ENCODE data around the gene CAMK1.
A peak's percentile ranks its signal among the peaks of the same experiment; 100 is the strongest.

The CAMK1 gene

DNA sequence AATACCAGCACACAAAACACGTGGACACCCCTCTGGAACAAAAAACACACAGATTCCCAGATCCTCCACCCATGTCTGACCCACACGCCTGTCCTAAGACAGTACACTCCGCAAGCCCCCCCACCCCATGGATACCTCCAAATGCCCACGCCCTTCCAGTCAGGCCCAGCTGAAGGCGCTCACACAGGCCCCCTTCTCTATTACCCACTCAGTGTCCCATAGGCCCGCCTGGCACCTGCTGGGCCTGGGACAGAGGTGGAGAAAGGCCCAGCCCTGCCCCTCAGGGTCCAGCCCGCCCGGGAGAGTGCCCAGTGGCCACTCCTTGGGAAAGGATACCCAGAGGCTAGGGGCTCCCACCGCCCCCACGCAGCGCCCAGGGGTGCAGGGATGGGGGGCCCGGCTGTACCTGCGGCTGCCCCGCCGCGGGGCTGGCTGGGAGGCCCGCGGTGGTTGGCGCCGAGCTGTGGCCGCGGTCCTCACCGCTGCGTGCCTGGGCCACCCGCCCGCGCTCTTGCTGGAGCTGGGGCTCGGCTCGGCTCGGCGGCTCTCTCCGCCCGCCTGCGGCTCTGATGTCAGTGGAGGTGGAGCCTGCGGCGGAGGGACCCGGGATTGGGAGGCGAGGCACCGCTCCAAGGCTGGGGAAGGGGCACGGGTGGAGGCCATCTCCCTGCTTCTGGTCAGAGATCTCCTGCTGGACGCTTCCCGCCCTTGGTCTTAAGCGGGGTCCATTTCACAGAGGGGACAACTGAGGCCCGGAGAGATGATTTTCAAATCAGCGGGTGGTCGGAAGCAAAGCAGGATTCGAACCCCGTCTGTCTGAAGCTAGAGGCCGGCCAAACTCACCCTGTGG is at the start of gene CAMK1:
Gene CAMK1, minus strand, starts transcription at position 522 of the 850 bp plus-strand sequence. CDS start 2,198 bp downstream, outside the sequence.
- Mint-ChIP-seq H3K4me3 (peak within 1 kb of the TSS; percentile 60), H3K9me3 (no peaks in the 10 kb centered on the region), H3K27me3 (peaks cover 9% of the 10 kb centered on the region), H3K36me3 (no peaks in the 10 kb centered on the region), H3K4me1 (peaks cover 16% of the 10 kb centered on the region), H3K27ac (no peak within 1 kb of the TSS)
- ATAC-seq (ENCODE audit: low read depth) = peak; percentile 89
- no peak for DNase-seq (ENCODE audit: low spot score in 2 of 2)

GRCh38 chr3:9818666-9819335 is 49.1 kb upstream of the CAMK1 start:
- Mint-ChIP-seq H3K4me3 (no peak overlapping the region), H3K9me3 (no peaks in the 10 kb centered on the region), H3K36me3 (peaks cover 5% of the 10 kb centered on the region), H3K27ac (no peak overlapping the region), H3K4me1 (no peaks in the 10 kb centered on the region), H3K27me3 (no peaks in the 10 kb centered on the region)
- DNase-seq (ENCODE audit: low spot score in 2 of 2) (no peak), ATAC-seq (ENCODE audit: low read depth) (no peak)

DNA sequence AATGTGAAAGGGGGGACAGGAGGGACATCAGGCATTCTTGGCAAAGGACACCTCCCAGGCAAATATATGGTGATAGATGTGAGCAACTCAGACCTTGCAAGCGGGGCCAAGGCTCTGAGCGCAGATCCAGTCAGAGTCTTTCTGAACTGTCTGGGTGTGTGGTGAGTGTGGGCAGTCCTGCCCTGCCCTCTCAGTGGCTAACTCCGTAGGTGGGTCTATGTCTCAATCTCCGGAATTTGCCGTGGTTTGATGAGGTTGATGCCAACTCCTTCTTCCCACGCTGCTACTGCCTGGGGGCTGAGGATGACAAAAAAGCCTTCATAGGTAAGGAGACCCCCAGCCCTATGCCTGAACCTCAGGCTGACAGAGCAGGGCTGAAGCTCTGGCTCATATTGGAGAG is 47.7 kb upstream of the CAMK1 start:
- no peak for ATAC-seq (ENCODE audit: low read depth)
- Mint-ChIP-seq H3K4me1 (no peaks in the 10 kb centered on the region), H3K9me3 (no peaks in the 10 kb centered on the region), H3K4me3 (no peak overlapping the region), H3K36me3 (peaks cover 5% of the 10 kb centered on the region), H3K27ac (no peak overlapping the region), H3K27me3 (no peaks in the 10 kb centered on the region)
- no peak for DNase-seq (ENCODE audit: low spot score in 2 of 2)

DNA sequence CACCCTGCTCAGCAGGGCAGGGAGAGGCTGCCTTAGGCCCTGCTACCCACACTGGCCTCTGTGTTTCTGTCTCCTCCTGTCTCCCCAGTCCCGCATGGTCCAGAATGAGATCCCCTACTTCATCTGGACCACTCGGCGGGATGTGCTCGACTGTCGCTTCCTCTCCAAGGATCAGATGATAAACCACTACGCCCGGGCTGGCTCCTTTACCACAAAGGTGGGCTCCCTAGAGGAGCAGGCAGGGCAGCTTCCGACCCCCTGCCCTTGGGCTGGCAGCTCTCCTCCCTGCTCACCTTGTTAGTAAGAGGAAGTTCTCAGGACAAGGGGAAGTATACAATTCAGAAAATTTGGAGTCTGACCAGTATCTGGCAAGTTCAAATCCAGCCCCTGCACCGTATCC is 46.2 kb upstream of the CAMK1 start:
- no peaks in the 10 kb centered on the region for H3K9me3 Mint-ChIP-seq
- H3K4me1 Mint-ChIP-seq = peaks cover 8% of the 10 kb centered on the region
- ATAC-seq (ENCODE audit: low read depth) = no peak
- no peaks in the 10 kb centered on the region for H3K27me3 Mint-ChIP-seq
- no peak overlapping the region for H3K4me3 Mint-ChIP-seq
- no peak overlapping the region for H3K27ac Mint-ChIP-seq
- H3K36me3 Mint-ChIP-seq = peaks cover 5% of the 10 kb centered on the region
- DNase-seq (ENCODE audit: low spot score in 2 of 2) = no peak

- DNase-seq (ENCODE audit: low spot score in 2 of 2) (no peak), ATAC-seq (ENCODE audit: low read depth) (no peak)
- Mint-ChIP-seq H3K36me3 (no peaks in the 10 kb centered on the region), H3K4me1 (peaks cover 30% of the 10 kb centered on the region), H3K4me3 (no peak overlapping the region), H3K9me3 (no peaks in the 10 kb centered on the region), H3K27me3 (no peaks in the 10 kb centered on the region), H3K27ac (no peak overlapping the region)
Observed at GRCh38 chr3:9812870-9813483, 43.2 kb upstream of the CAMK1 start.

GRCh38 chr3:9810846-9811245 is 41.1 kb upstream of the CAMK1 start:
- peaks cover 38% of the 10 kb centered on the region for H3K4me1 Mint-ChIP-seq
- DNase-seq (ENCODE audit: low spot score in 2 of 2) (no peak), ATAC-seq (ENCODE audit: low read depth) (no peak)
- no peaks in the 10 kb centered on the region for H3K36me3 Mint-ChIP-seq
- H3K9me3 Mint-ChIP-seq = no peaks in the 10 kb centered on the region
- peak overlapping the region; percentile 98 for H3K27ac Mint-ChIP-seq
- H3K27me3 Mint-ChIP-seq = no peaks in the 10 kb centered on the region
- peak overlapping the region; percentile 96 for H3K4me3 Mint-ChIP-seq

DNA sequence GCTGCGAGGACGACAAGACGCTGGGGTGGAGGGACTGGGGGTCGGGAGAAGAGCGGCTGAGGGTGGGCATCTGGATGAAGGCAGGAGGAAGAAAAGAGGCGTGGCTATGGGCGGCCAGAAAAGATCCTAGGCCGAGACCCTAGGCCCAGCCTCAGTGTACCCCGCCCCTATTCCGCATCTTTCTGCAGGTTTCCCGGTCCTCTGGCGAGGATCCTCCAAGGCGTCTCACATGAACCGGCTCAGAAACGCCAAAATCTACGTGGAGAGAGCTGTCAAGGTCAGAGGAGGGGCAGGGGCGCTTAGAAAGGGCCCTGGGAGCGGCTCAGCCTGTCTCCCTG is 40.7 kb upstream of the CAMK1 start:
- Mint-ChIP-seq H3K36me3 (no peaks in the 10 kb centered on the region), H3K27ac (peak overlapping the region; percentile 98), H3K9me3 (no peaks in the 10 kb centered on the region), H3K4me3 (peak overlapping the region; percentile 96), H3K4me1 (peaks cover 38% of the 10 kb centered on the region), H3K27me3 (no peaks in the 10 kb centered on the region)
- no peak for ATAC-seq (ENCODE audit: low read depth)
- DNase-seq (ENCODE audit: low spot score in 2 of 2) = no peak

DNA sequence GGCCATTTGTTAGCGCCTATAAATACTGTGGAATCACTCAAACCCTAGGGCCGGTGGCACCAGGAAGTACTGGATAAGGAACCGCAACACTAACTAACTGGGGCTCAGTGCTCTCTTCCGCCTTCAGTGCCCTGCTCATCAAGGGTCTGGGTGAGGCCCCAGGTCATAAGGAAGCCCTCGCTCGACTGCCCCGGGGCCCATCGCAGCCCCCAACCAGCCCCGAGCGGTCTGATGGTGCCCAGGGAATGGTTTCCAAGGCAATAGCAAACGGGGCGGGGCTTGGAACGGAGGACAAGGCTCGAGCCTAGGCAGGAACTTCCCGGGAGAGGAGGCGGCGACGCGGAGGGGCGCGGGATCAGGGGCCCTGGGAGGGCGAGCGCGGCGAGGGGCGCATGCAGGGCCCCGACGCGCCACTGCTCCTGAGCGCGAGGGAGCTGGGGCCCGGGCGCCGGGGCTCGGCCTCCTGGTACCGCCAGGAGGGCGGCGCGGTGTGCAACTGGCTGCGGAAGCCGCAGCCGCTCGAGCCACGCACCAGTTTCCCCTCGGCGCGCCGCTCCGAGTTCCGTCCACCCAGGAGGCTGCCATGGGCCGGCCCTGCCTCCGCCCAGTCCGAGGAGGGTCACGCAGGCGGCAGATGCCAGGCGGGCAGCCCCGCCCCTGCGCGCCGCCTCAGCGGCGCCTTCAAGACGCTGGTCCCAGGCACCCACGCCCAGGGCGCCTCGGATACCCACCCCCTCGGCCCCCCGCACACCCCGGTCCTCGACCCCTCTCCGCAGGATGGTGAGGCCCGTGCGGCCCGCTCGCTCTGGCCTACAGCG is 40.1 kb upstream of the CAMK1 start, which contains the start of gene TTLL3:
Gene TTLL3, plus strand, starts transcription at position 648 of the 818 bp plus-strand sequence. CDS start 400 bp downstream, outside the sequence.
- DNase-seq (ENCODE audit: low spot score in 2 of 2) (peak; percentile 34 to 48), ATAC-seq (ENCODE audit: low read depth) (peak; percentile 67)
- H3K27me3 Mint-ChIP-seq = no peaks in the 10 kb centered on the region
- peak within 1 kb of the TSS; percentile 96 for H3K4me3 Mint-ChIP-seq
- no peaks in the 10 kb centered on the region for H3K36me3 Mint-ChIP-seq
- H3K27ac Mint-ChIP-seq = peak within 1 kb of the TSS; percentile 98
- H3K4me1 Mint-ChIP-seq = peaks cover 38% of the 10 kb centered on the region
- H3K9me3 Mint-ChIP-seq = no peaks in the 10 kb centered on the region

GRCh38 chr3:9809239-9809614 is 39.5 kb upstream of the CAMK1 start:
- ATAC-seq (ENCODE audit: low read depth) (peak; percentile 6), DNase-seq (ENCODE audit: low spot score in 2 of 2) (no peak)
- Mint-ChIP-seq H3K27ac (peak overlapping the region; percentile 98), H3K4me3 (peak overlapping the region; percentile 96), H3K4me1 (peaks cover 38% of the 10 kb centered on the region), H3K36me3 (peaks cover 3% of the 10 kb centered on the region), H3K27me3 (no peaks in the 10 kb centered on the region), H3K9me3 (no peaks in the 10 kb centered on the region)

DNA sequence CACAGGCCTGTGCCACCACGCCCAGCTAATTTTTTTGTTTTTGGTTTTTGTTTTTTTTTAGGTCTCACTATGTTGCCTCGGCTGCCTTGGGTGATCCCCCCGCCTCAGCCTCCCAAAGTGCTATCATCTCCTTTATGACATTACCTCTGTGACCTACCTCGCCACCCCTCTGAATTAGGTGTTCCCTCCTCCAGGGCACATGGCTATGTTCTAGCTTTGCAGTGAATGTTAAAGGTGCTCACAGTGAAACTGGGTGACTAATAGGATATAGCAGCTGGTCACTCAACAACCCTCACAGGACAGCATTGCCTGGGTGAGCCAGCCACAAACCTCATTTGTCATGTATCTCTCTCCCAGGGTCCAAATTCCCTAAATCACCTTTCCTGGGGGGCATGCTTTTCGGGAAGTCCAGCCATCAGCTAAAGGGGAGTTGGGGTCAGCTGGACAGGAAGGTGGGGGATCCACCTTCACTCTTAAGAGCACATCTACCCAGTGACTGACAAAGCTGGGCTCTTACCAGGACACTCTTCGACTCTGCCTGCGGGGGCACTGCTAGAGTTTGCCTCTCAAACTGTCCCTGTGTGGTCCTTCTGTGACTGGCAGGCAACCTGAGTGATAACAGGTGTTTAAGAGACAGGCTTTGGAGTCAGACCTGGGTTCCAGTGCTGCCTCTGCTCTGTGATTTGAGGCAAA is 38.7 kb upstream of the CAMK1 start:
- Mint-ChIP-seq H3K4me1 (peaks cover 38% of the 10 kb centered on the region), H3K9me3 (no peaks in the 10 kb centered on the region), H3K27me3 (no peaks in the 10 kb centered on the region), H3K4me3 (peak overlapping the region; percentile 25), H3K27ac (peak overlapping the region; percentile 98), H3K36me3 (peaks cover 10% of the 10 kb centered on the region)
- ATAC-seq (ENCODE audit: low read depth) = peak; percentile 76
- DNase-seq (ENCODE audit: low spot score in 2 of 2) = peak in 1 of 2 donors; percentile 39

DNA sequence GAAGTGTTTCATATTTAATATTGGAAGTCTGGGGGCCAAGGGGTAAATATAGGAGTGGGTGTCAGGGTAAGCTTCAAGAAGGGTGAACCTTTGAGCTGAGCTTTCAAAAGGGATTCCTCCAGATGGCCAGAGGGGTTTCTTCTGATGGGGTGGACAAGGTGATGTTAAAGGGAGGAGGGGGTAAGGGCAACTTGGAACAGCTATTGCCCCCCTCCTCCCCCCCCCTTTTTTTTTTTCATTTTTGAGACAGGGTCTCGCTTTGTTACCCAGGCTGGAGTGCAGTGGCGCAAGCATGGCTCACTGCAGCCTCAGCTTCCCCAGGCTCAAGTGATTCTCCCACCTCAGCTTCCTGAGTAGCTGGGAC is 38.2 kb upstream of the CAMK1 start:
- peaks cover 15% of the 10 kb centered on the region for H3K36me3 Mint-ChIP-seq
- peaks cover 42% of the 10 kb centered on the region for H3K4me1 Mint-ChIP-seq
- DNase-seq (ENCODE audit: low spot score in 2 of 2) (no peak), ATAC-seq (ENCODE audit: low read depth) (no peak)
- no peaks in the 10 kb centered on the region for H3K9me3 Mint-ChIP-seq
- H3K27ac Mint-ChIP-seq = peak overlapping the region; percentile 98
- no peak overlapping the region for H3K4me3 Mint-ChIP-seq
- no peaks in the 10 kb centered on the region for H3K27me3 Mint-ChIP-seq

GRCh38 chr3:9806688-9807589 is 37.2 kb upstream of the CAMK1 start:
- peaks cover 16% of the 10 kb centered on the region for H3K36me3 Mint-ChIP-seq
- no peak overlapping the region for H3K4me3 Mint-ChIP-seq
- no peak overlapping the region for H3K27ac Mint-ChIP-seq
- H3K27me3 Mint-ChIP-seq = no peaks in the 10 kb centered on the region
- no peak for ATAC-seq (ENCODE audit: low read depth)
- DNase-seq (ENCODE audit: low spot score in 2 of 2) = no peak
- peaks cover 42% of the 10 kb centered on the region for H3K4me1 Mint-ChIP-seq
- H3K9me3 Mint-ChIP-seq = no peaks in the 10 kb centered on the region
